ENCODE data around the gene MND1. TPM values are rescaled to one million over a fixed set of nuclear protein-coding genes. Genes with fewer than 3 reads are reported as not detected.

Gene MND1
- total and polyA plus RNA-seq, 2 of the 8 experiments (the other 6 are each of a cell fraction or from before 2014, with no cell fraction given), result 4.4 to 26.2 TPM

DNA sequence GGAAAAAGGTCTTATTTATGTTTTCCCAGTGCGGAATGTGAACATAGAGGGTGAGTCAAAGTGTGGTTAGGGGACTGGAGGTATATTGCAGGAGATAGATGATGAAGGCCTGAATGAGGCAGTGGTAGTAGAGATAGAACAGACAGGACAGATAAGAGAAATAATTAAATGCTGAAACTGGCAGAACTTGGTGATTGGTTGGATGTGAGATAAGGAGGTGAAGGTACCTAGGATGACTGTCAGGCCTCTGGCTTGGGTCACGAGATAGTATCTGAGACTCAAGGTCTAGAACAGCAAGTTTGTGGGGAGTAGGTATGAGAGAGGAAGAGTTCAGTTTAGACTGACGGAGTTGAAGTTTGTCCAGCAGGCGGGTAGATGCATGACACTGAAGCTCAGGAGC is 3.5 kb downstream of the MND1 start:
- FAIRE-seq, result no peak
- POLR2A ChIA-PET (ENCODE audit: partially characterized antibody), result interaction anchor here (0.6 to 0.7 kb wide), 2 partner anchors 47 to 191 kb away, joined by 3 to 5 read pairs; no protein-coding TSS in a partner anchor
- H3K79me2 ChIP-seq (ENCODE audit: control insufficient read depth in 1 of 2, insufficient read depth in 2 of 2, low read length in 2 of 2), result peaks cover 3 to 42% of the 10 kb centered on the region in 2 experiments; a peak in 3 of 4 replicates
- TF ChIP-seq EZH2 (IDR thresholded peaks at IDR 0.05; ENCODE audit: low read depth, low read length, severe bottlenecking) (no peak), SIN3A (conservative IDR thresholded peaks at IDR 0.05 in 1 of 2, IDR thresholded peaks at IDR 0.05 in 1 of 2; ENCODE audit: low read depth in 1 of 2, low read length in 2 of 2) (no peak), ZNF274 (IDR thresholded peaks at IDR 0.05; ENCODE audit: borderline replicate concordance, extremely low read depth, low read length) (no peak), POU5F1 (IDR thresholded peaks at IDR 0.05; ENCODE audit: low read depth, low read length) (no peak), RNF2 (IDR thresholded peaks at IDR 0.05; ENCODE audit: borderline replicate concordance, low read depth, low read length, missing control alignments, poor library complexity, severe bottlenecking) (no peak), JUND (IDR thresholded peaks at IDR 0.05; ENCODE audit: low read length) (no peak), POLR2A (IDR thresholded peaks at IDR 0.05; ENCODE audit: control extremely low read depth in 1 of 2, low read depth in 2 of 2, low read length in 2 of 2) (no peak), CBX8 (IDR thresholded peaks at IDR 0.05; ENCODE audit: borderline replicate concordance, low read depth, low read length) (no peak), CEBPB (IDR thresholded peaks at IDR 0.05; ENCODE audit: low read depth, low read length) (no peak)
- TF ChIP-seq, protein P1, sequence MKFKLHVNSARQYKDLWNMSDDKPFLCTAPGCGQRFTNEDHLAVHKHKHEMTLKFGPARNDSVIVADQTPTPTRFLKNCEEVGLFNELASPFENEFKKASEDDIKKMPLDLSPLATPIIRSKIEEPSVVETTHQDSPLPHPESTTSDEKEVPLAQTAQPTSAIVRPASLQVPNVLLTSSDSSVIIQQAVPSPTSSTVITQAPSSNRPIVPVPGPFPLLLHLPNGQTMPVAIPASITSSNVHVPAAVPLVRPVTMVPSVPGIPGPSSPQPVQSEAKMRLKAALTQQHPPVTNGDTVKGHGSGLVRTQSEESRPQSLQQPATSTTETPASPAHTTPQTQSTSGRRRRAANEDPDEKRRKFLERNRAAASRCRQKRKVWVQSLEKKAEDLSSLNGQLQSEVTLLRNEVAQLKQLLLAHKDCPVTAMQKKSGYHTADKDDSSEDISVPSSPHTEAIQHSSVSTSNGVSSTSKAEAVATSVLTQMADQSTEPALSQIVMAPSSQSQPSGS (IDR thresholded peaks at IDR 0.05; ENCODE audit: low read length), result no peak
- TF ChIP-seq, protein P2, sequence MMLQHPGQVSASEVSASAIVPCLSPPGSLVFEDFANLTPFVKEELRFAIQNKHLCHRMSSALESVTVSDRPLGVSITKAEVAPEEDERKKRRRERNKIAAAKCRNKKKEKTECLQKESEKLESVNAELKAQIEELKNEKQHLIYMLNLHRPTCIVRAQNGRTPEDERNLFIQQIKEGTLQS (IDR thresholded peaks at IDR 0.05; ENCODE audit: insufficient read depth, low read depth, low read length), result no peak

More for the DNA sequence above, 3.5 kb downstream of the MND1 start:
- H3K23ac ChIP-seq (ENCODE audit: insufficient read length), result no peak overlapping the region
- H3K9ac ChIP-seq (replicated peaks in 1 of 4; ENCODE audit: extremely low read depth in 1 of 4, low read depth in 3 of 4, low read length in 3 of 4), result no peak overlapping the region
- no peak overlapping the region for H2AK5ac ChIP-seq (ENCODE audit: low read depth, low read length)
- DNase-seq (ENCODE audit: low read depth in 1 of 2, low spot score in 2 of 2), result no peak
- no peak overlapping the region for H2AFZ ChIP-seq (ENCODE audit: low read length)
- H3K36me3 ChIP-seq (ENCODE audit: control insufficient read depth in 2 of 4, insufficient read depth in 4 of 4, low read length in 3 of 4), result peaks cover 0 to 11% (median 2%) of the 10 kb centered on the region in 4 experiments; a peak in 4 of 8 replicates
- peaks cover 7% of the 10 kb centered on the region; the same call in 1 of the 2 replicates for H3K79me1 ChIP-seq (ENCODE audit: low read depth, low read length)
- no peak overlapping the region for H3K4me3 ChIP-seq (ENCODE audit: extremely low read depth in 1 of 4, insufficient read depth in 2 of 4, low read depth in 3 of 4, low read length in 4 of 4)
- 89% methylated on average over 4 of the region's 4 CpGs; no CpG with 5 or more reads in 1 of the 2 experiments for WGBS, 2 experiments (ENCODE audit: extremely low coverage in 1 of 2, insufficient coverage in 1 of 2, insufficient read length in 1 of 2, insufficient replicate concordance in 2 of 2, low coverage in 1 of 2, low lambda C conversion rate in 2 of 2, missing lambda C conversion rate in 1 of 2)
- no peak overlapping the region for H2BK15ac ChIP-seq (ENCODE audit: low read length)
- H3K4ac ChIP-seq (replicated peaks; ENCODE audit: insufficient read length, low read depth, low read length), result no peak overlapping the region
- H3K14ac ChIP-seq (ENCODE audit: insufficient read length), result no peak overlapping the region
- no peak overlapping the region for H2BK20ac ChIP-seq (ENCODE audit: low read length)
- H4K91ac ChIP-seq (replicated peaks; ENCODE audit: insufficient read length, low read length), result no peak overlapping the region
- no peak overlapping the region for H2BK12ac ChIP-seq (ENCODE audit: low read depth, low read length)
- H3K27me3 ChIP-seq (replicated peaks in 1 of 4; ENCODE audit: control insufficient read depth in 3 of 4, extremely low read depth in 1 of 4, insufficient read depth in 3 of 4, low read length in 3 of 4), result no peaks in the 10 kb centered on the region
- H3K4me1 ChIP-seq (replicated peaks in 1 of 4; ENCODE audit: control insufficient read depth in 3 of 4, insufficient read depth in 4 of 4, low read length in 3 of 4), result peaks cover 0 to 3% (median 2%) of the 10 kb centered on the region in 4 experiments; a peak in 3 of 7 replicates
- H4K5ac ChIP-seq (ENCODE audit: insufficient read length, low read depth, low read length), result no peak overlapping the region
- H2BK5ac ChIP-seq (ENCODE audit: low read depth, low read length), result no peak overlapping the region
- CTCF ChIA-PET (ENCODE audit: partially characterized antibody), result interaction anchor here (1.5 kb wide), 1 partner anchor 11 kb away, joined by 3 read pairs; no protein-coding TSS in a partner anchor
- H4K20me1 ChIP-seq (replicated peaks in 1 of 2; ENCODE audit: control insufficient read depth in 1 of 2, insufficient read depth in 2 of 2, low read length in 2 of 2), result peaks cover 1 to 3% of the 10 kb centered on the region in 2 experiments
- no peak overlapping the region for H3K56ac ChIP-seq (replicated peaks; ENCODE audit: insufficient read length, low read depth, low read length)
- no peak overlapping the region for H4K8ac ChIP-seq (ENCODE audit: extremely low read depth, insufficient read depth, low read length)
- H3K18ac ChIP-seq (ENCODE audit: extremely low read depth, low read length), result no peak overlapping the region
- H3K23me2 ChIP-seq (ENCODE audit: low read depth, low read length), result peaks cover 6% of the 10 kb centered on the region
- H3K4me2 ChIP-seq (ENCODE audit: insufficient read depth in 1 of 2, low read depth in 2 of 2, low read length in 2 of 2), result no peak overlapping the region
- no peak overlapping the region for H2BK120ac ChIP-seq (replicated peaks; ENCODE audit: low read depth, low read length)
- H3K27ac ChIP-seq (ENCODE audit: low read depth, low read length), result no peak overlapping the region
- H3K9me3 ChIP-seq (ENCODE audit: insufficient read depth in 2 of 2, low read depth in 1 of 2, low read length in 1 of 2), result no peaks in the 10 kb centered on the region

Measured in H1 (cell line).